Measurements from ENCODE around the gene CTNNA2.
"Not testable (repeated sequence)": the region's sequence is repeated elsewhere in the genome, so short reads cannot be mapped to it uniquely, and the experiment has no call there.

CTNNA2 gene

DNA sequence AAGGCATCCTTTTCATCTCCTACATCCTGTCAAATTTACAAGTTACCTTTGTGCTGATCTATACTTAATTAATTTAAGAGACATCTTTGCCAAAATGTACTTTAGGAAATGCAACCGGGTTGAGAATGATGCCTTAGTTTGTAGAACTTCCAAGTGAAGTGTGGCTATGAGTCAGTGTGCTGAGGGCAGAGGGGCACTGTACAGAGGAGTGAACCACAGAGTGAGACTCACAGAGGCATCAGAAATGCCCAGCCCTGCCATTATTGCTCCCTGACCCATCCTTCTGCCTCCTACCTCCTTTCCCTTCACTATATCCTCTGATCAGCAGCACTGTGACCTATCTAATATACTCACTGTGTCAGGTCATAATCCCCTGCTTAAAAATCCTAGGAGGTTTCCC is 471.6 kb downstream of the CTNNA2 start:
- no peak for DNase-seq (ENCODE audit: low spot score)

- DNase-seq (ENCODE audit: low spot score) = no peak
These were observed 472.3 kb downstream of the CTNNA2 start for GRCh38 chr2:79985145-79985544.

DNA sequence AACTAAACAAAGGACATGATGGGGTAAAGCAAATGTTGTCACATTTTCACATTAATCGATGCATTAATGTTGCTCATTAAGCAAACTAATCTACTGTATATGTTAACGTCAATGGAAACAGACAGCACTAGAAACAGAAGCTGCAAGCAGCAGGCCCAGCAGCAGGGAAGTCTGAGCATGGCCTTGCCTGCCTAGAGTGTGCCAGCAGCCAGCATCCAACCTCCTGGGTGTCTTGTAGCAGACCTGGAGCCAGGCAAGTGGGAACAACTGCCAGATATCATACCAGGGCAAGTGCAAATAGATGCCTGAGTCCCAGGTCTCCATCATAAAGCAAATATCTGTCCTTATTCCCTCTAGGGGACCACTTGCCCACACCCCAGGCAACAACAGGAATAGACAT is 472.7 kb downstream of the CTNNA2 start:
- DNase-seq (ENCODE audit: low spot score) = no peak

DNA sequence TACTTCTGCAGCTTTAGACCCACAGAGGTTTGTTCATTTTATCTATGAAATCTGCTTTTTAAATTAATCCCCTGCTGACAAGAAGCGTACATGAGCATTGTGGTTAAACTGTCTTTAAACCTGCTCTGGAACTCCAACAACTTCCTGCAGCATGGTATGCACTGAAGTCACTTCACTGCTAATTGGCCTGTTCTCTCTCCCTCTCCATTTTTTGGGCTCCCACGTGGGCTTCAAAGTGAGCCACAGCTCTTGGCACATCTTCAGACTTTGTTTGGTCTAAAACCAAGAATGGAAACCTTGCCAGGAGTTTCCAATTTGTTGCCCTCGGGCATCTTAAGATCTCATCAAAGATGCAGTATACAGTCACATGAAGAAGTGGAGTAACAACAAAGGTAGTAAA is 480.3 kb downstream of the CTNNA2 start:
- no peak for DNase-seq (ENCODE audit: low spot score)

DNA sequence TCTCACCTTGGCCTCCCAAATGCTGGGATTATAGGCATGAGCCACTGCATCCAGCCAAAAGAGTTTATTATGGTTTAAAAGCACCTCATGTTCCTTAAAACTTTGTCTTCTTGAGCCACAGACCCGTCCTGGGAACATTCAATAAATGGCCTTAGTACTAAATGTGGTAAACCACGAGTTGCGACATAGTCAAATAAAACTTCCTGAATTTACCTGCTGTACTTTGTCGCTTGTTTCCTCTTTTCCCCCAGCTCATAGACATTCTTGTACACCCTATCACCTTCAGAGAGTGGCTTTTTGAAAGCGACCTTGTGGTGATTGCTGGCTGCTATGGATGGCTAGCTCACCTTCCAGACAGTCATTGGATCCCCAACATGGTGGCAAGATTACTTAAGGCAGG is 481.3 kb downstream of the CTNNA2 start:
- DNase-seq (ENCODE audit: low spot score) = no peak

- DNase-seq (ENCODE audit: low spot score) = no peak
These were observed 482.1 kb downstream of the CTNNA2 start for GRCh38 chr2:79994965-79995364.

DNA sequence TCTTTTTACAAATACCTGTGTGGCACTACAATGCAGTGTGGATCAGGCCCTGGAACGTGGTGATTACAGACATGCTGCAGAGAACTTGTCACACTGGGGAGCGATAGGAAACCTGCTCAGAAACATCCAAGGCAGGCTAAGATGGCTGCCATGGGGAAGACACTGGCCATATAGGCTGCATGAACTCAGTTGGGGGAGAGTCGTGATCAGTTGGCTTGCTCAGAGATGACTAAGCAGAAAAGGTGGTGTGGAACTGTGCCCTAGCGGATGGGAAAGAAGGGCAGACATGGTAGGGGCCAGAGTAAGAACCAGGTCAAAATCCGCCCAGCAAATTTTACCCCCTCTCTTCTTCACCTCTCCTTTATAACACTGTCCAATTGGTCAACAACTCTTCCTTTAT is 483.9 kb downstream of the CTNNA2 start:
- DNase-seq (ENCODE audit: low spot score) = no peak

DNA sequence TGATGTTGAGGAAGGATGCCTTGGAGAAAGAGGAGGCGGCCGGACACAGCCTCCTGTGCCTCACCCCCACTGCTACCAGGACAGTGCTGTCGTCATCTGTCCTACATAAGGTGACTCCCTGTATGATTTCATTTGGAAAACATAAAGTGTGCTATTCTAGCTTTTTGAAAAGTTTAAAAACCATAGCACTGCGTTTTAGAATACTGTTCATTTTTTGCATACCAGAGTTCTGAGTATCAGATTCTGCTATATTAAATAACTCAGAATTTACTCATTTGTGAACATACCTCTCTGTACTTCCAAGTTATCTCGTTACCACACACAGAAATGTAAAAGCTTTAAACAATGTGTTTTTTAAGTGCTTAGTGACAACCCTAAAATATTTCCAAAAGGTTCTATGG is 488.9 kb downstream of the CTNNA2 start:
- DNase-seq (ENCODE audit: low spot score) = no peak

DNA sequence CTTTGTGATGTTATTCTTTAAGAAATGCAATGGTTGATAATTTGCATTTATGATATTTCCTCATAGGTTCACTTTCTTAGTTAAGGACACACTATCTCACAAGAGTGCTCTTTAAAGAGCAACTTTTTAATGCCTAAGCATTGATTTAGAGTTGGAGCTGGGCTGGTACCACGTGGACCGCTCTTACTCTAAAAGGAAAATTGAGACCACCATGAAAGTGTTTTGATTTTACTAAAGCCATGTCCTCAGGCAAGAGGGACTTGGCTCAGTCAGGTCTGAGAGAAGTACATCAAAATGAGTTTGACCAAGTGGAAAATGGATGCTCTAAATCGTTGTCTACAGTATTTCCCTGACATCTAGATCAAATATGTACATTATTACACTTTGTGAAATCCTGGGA is 489.3 kb downstream of the CTNNA2 start:
- DNase-seq (ENCODE audit: low spot score) = no peak

DNA sequence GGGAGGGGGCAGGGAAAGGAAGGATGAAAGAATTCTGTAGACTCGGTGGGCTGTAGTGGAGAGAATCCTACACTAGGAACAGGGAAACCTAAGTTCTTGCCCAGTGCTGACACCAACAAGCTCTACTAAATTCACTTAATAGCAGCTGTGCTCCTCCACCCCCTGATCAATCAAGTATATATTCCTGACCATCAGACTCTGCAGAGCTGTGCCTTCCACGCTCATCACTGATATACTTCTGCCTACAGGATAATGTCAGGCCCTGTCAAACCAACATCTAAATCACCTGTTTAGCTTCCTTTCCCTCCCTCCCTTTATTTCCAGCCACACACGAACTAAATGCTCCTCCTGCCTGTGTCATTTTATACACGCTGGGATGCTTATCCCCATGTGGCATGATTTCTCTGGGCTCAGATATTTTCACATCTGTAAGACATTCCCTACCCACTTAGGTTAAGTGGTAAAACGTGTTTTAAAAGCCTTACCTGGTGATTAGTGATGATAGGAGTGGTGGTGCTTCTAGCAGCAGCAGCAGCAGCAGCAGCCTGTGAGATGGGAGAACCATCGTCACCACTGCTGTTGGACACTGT is 489.8 kb downstream of the CTNNA2 start:
- DNase-seq (ENCODE audit: low spot score) = no peak

DNA sequence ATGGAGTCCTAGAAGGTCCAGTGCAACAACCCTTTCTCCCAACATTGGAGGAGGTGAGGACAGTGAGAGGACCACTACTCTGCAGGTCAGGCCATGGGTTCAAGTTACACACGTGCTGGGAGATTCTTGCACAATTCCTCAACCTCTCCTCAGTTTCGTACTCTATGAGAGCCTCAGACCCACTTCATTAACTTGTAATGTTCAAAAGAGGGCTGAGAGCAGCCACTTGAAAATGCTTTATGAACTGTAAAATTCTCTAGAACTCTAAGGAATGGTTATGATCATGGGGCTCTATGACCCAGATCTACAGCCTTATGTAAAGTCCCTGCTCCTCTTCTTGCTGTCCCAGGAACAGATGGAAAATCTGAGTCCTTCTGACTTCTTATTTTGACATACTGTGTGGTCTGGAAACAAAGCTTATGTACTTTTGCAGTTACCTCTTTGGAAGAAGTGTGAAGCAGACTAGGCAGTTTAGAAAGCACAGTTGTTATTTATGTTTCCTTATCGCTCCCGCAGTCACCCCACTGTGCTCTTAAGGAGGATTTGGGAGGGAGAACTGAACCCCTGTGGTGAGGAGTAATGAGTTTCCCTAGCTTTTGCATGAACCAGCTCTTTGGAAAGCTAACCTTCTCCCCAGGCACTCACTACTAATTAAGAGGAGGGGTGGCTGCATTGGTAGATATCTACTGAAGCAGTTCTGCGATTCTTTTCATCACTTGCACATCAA is 495.1 kb downstream of the CTNNA2 start:
- DNase-seq (ENCODE audit: low spot score) = peak; percentile 46

DNA sequence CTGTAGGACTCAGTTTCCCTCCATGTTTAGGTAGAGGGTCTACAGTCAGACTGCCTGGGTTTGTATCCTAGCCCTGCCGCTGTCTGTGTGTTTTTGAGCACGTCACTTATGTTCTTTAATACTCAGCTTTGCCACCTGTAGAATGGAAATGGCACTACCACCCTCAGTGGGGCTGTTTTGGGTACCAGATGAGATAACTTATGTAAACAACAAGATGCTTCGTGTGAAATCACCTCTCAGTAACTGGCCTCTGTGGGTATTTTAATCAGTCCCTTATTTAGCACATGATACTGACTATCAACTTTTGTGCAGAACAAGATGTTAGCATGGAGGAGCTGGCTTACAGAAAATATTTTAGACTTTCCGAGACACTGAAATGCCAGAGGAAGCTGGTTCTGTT is 495.7 kb downstream of the CTNNA2 start:
- no peak for DNase-seq (ENCODE audit: low spot score)

GRCh38 chr2:80009211-80009610 is 496.4 kb downstream of the CTNNA2 start:
- DNase-seq (ENCODE audit: low spot score) = no peak

DNA sequence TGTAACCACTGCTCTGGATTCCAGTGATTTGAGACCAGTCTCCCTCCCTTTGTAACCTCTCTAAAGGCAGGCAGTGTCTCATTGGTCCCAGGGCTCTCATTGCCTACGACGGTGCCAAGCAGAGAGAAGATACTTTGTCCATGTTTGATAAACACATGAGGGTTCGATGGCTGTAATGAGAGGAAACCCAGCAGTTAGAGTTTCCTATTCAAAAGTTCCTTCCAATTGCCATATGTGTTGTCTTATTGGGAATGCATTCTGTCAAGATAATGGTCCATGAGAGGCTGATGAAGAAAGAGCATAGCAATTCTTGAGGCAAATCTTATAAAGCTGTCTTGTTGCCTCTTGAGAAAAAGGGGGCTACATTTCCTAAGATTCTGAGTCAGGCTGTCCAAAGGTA is 499.2 kb downstream of the CTNNA2 start:
- DNase-seq (ENCODE audit: low spot score) = no peak

GRCh38 chr2:80014637-80015036 is 501.8 kb downstream of the CTNNA2 start:
- no peak for DNase-seq (ENCODE audit: low spot score)

DNA sequence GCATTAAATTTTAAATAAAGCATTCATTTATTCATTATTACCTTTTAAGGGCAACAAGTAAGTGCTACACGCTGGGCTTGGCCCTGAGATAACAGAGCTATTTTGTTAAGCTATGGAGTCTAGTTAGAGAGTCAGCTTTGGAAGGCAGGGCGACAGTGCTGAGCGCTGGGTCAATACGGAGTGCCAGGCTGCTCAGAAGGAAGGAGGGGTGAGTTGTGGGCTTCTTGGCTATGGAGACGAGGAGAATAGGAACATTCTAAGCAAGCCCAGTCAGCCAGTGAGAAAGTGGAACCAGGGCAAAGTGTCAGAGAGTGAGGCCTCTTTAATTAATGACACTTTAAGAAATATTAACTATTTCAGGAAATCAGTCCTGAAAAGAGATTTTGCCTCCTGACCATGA is 503.3 kb downstream of the CTNNA2 start:
- no peak for DNase-seq (ENCODE audit: low spot score)

GRCh38 chr2:80019571-80020460 is 507.0 kb downstream of the CTNNA2 start:
- DNase-seq (ENCODE audit: low spot score) = no peak

DNA sequence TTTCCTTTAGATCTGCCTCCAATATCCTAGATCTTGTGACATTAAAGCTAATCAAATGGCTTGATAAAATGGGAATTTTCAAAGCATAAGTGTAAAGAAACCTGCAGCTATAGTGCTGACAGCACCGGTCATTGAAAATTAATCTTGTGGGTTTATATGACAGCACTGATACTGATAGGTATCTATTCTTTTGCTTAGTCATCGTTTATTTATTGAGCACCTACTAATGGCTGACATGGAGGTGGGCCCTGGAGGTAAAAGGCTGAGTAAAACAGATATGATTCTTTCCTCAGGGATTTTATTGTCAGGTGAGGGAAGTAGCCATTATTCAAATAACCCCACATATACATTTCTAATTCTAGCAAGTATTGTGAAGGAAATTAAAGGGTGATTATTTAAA is 509.2 kb downstream of the CTNNA2 start:
- no peak for DNase-seq (ENCODE audit: low spot score)

DNA sequence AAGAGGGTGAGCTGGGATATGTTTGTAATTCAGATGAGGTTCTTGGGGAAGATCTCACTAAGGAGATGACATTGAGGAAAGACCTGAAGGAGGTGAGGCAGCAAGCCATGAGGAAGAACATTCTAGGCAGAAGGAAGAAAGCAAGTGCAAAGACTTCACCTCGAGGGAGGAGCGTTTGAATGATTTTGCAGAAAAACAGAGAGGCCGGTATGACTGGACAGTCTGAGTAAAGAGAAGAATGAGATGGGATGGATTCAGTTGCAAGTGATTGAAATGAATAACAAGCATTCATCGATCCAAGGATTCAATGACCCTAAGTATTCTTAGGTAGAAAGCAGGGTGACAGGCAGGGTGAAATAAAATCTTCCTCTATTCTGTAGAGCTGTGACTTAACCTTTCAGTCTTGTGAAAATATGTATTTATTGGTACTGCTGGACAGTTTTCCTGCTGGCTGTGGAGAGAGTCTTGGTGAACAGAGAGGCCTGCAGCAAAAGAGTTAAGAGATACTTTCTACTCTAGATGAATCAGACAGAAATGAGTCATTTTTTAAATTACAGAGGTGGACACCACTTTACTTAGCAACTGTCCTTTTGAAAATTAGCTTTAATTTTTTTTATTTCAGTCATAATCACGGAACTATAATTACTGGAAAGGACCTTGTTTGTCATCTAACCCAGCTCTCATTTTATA is 513.3 kb downstream of the CTNNA2 start:
- no peak for DNase-seq (ENCODE audit: low spot score)

DNA sequence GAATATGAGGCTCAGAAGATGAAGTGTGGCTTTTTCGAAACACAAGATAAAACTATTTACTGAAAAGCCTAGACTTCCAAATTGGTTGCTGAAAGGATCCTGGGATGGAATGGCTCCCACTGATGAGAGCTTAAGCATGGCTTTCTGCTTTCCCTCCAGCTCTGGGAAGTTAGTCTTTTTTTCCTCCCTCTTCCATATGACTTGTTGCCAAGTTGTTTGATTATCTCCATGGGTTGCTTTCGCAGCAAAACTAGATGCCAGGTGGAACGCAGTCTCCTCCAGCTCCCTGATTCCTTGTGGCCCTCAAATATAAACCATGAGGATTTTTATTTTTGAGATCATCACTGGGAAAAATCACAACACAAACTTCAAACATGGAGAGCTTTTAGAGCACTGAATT is 515.2 kb downstream of the CTNNA2 start:
- no peak for DNase-seq (ENCODE audit: low spot score)

GRCh38 chr2:80028584-80028983 is 515.7 kb downstream of the CTNNA2 start:
- DNase-seq (ENCODE audit: low spot score) = no peak

- DNase-seq (ENCODE audit: low spot score) = no peak
These were observed 517.3 kb downstream of the CTNNA2 start for GRCh38 chr2:80030135-80030534.

GRCh38 chr2:80032684-80033083 is 519.8 kb downstream of the CTNNA2 start:
- DNase-seq (ENCODE audit: low spot score) = not testable (repeated sequence)

All from ecto neural progenitor cell (in vitro differentiated cells).